ENCODE data around the gene ZNF486. TPM values are rescaled to one million over a fixed set of nuclear protein-coding genes. Genes with fewer than 3 reads are reported as not detected.

The ZNF486 gene
- total RNA-seq, 6 donors from 2014 or later: 4.3 to 13.4 (median 6.7) TPM

GRCh38 chr19:20237773-20238623, 71.0 kb downstream of the ZNF486 start:
- WGBS, 2 donors: 1 to 2% methylated on average over 25 to 36 of the region's 36 CpGs
- peaks cover 0 to 12% (median 9%) of the 10 kb centered on the region in 4 donors for H3K4me1 ChIP-seq
- ATAC-seq (ENCODE audit: low FRiP score in 2 of 2): peak; percentile 86 to 96
- peak overlapping the region; percentile 53 to 79 (median 64) for H3K4me3 ChIP-seq
- H3K27ac ChIP-seq: peak overlapping the region in 3 of 4 donors; percentile 44 to 79 (median 62)
- TF ChIP-seq POLR2AphosphoS5 (IDR thresholded peaks at IDR 0.05): peak in 1 of 2 donors; percentile 6
- TF ChIP-seq POLR2A (IDR thresholded peaks at IDR 0.05): no peak
- TF ChIP-seq EP300 (IDR thresholded peaks at IDR 0.05): no peak
- TF ChIP-seq, protein P1, sequence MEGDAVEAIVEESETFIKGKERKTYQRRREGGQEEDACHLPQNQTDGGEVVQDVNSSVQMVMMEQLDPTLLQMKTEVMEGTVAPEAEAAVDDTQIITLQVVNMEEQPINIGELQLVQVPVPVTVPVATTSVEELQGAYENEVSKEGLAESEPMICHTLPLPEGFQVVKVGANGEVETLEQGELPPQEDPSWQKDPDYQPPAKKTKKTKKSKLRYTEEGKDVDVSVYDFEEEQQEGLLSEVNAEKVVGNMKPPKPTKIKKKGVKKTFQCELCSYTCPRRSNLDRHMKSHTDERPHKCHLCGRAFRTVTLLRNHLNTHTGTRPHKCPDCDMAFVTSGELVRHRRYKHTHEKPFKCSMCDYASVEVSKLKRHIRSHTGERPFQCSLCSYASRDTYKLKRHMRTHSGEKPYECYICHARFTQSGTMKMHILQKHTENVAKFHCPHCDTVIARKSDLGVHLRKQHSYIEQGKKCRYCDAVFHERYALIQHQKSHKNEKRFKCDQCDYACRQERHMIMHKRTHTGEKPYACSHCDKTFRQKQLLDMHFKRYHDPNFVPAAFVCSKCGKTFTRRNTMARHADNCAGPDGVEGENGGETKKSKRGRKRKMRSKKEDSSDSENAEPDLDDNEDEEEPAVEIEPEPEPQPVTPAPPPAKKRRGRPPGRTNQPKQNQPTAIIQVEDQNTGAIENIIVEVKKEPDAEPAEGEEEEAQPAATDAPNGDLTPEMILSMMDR (IDR thresholded peaks at IDR 0.05): peak in 1 of 6 experiments; percentile 7
- no peaks in the 10 kb centered on the region for H3K9me3 ChIP-seq
- H3K27me3 ChIP-seq: no peaks in the 10 kb centered on the region
- H3K36me3 ChIP-seq: no peaks in the 10 kb centered on the region
- DNase-seq: peak; percentile 77 to 88

GRCh38 chr19:20243629-20244028, 76.6 kb downstream of the ZNF486 start:
- Histone ChIP-seq H3K27me3 (no peaks in the 10 kb centered on the region), H3K27ac (no peak overlapping the region), H3K36me3 (no peaks in the 10 kb centered on the region), H3K9me3 (no peaks in the 10 kb centered on the region), H3K4me3 (no peak overlapping the region), H3K4me1 (peaks cover 0 to 19% (median 8%) of the 10 kb centered on the region in 4 donors)
- ATAC-seq (ENCODE audit: low FRiP score in 2 of 2) (no peak), DNase-seq (no peak)
- TF ChIP-seq EP300 (IDR thresholded peaks at IDR 0.05) (no peak), POLR2A (IDR thresholded peaks at IDR 0.05) (no peak), POLR2AphosphoS5 (IDR thresholded peaks at IDR 0.05) (no peak)
- TF ChIP-seq, protein P1 (IDR thresholded peaks at IDR 0.05): no peak
- WGBS, 2 donors: 83 to 89% methylated on average over 4 of the region's 4 CpGs

DNA sequence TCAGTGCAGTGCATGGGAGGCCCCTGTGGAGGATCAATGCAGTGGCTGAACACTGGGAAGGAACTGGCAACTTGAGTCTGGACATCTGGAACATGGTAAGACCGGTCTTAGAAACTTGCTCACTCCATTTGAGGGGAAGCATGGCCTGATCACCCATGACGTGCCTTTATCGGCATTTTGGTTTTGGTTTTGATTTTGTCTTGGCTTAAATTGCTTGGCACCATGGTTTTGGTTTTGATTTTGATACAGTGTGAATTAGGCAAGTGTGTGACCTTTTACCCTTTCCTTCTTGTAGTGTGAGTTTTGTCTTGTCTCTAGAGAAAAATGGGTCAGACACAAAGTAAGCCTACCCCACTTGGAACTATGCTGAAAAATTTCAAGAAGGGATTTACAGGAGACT, 77.3 kb downstream of the ZNF486 start:
- H3K4me3 ChIP-seq: no peak overlapping the region
- no peak for ATAC-seq (ENCODE audit: low FRiP score in 2 of 2)
- H3K27ac ChIP-seq: no peak overlapping the region
- no peaks in the 10 kb centered on the region for H3K27me3 ChIP-seq
- TF ChIP-seq, protein P1 (IDR thresholded peaks at IDR 0.05): no peak
- TF ChIP-seq POLR2AphosphoS5 (IDR thresholded peaks at IDR 0.05): no peak
- no peak for TF ChIP-seq POLR2A (IDR thresholded peaks at IDR 0.05)
- no peak for TF ChIP-seq EP300 (IDR thresholded peaks at IDR 0.05)
- WGBS, 2 donors: 68 to 84% methylated on average over 3 of the region's 3 CpGs
- peaks cover 0 to 15% (median 5%) of the 10 kb centered on the region in 4 donors for H3K4me1 ChIP-seq
- H3K36me3 ChIP-seq: no peaks in the 10 kb centered on the region
- DNase-seq: no peak
- no peaks in the 10 kb centered on the region for H3K9me3 ChIP-seq

GRCh38 chr19:20245309-20245708, 78.3 kb downstream of the ZNF486 start:
- peaks cover 0 to 15% (median 5%) of the 10 kb centered on the region in 4 donors for H3K4me1 ChIP-seq
- H3K27me3 ChIP-seq: no peaks in the 10 kb centered on the region
- DNase-seq (peak in 1 of 2 donors; percentile 73), ATAC-seq (ENCODE audit: low FRiP score in 2 of 2) (no peak)
- no peak overlapping the region for H3K4me3 ChIP-seq
- TF ChIP-seq POLR2AphosphoS5 (IDR thresholded peaks at IDR 0.05) (peak in 1 of 2 donors; percentile 35), EP300 (IDR thresholded peaks at IDR 0.05) (peak in 1 of 4 donors; percentile 51), POLR2A (IDR thresholded peaks at IDR 0.05) (no peak)
- TF ChIP-seq, protein P1 (IDR thresholded peaks at IDR 0.05): no peak
- no peaks in the 10 kb centered on the region for H3K9me3 ChIP-seq
- H3K36me3 ChIP-seq: no peaks in the 10 kb centered on the region
- no peak overlapping the region for H3K27ac ChIP-seq
